Endodermal cell (in vitro differentiated cells): ENCODE results near the gene LARGE1. TPM values are rescaled to one million over a fixed set of nuclear protein-coding genes. Genes with fewer than 3 reads are reported as not detected.
A peak's percentile ranks its signal among the peaks of the same experiment; 100 is the strongest.

Experiments
- DNase-seq: peaks from one replicate; pipeline ENCODE4 v3.0.0-alpha.2; 2017
- H3K27ac ChIP-seq: 2 replicates; pipeline ENCODE4 v1.5.1; 2013; ENCODE audit warnings: mild to moderate bottlenecking, low read depth, low read length, moderate library complexity
- H3K27me3 ChIP-seq: 2 replicates; pipeline ENCODE4 v1.6.1; 2013; ENCODE audit warnings: mild to moderate bottlenecking, low read length, moderate library complexity; ENCODE audit not compliant: insufficient read depth, control insufficient read depth, poor library complexity, severe bottlenecking
- H3K36me3 ChIP-seq: 2 replicates; pipeline ENCODE4 v1.7.0; 2013; ENCODE audit warnings: mild to moderate bottlenecking, low read length, moderate library complexity; ENCODE audit not compliant: control insufficient read depth, insufficient read depth
- H3K4me1 ChIP-seq: one replicate; pipeline ENCODE4 v1.7.0; 2013; ENCODE audit warnings: low read length; ENCODE audit not compliant: control insufficient read depth, insufficient read depth
- H3K4me3 ChIP-seq: 2 replicates; pipeline ENCODE4 v1.5.1; 2013; ENCODE audit warnings: mild to moderate bottlenecking, low read length, moderate library complexity
- H3K9ac ChIP-seq: 2 replicates; pipeline ENCODE4 v1.6.1; 2013; ENCODE audit warnings: mild to moderate bottlenecking, low read length, moderate library complexity; ENCODE audit not compliant: poor library complexity, severe bottlenecking; ENCODE audit errors: extremely low read depth
- H3K9me3 ChIP-seq: 2 replicates; pipeline ENCODE4 v1.6.1; 2013; ENCODE audit warnings: mild to moderate bottlenecking, low read length, moderate library complexity; ENCODE audit not compliant: control insufficient read depth
- H3K27ac Mint-ChIP-seq: 2 replicates; pipeline ENCODE4 v1.8.0; 2020; ENCODE audit warnings: mixed read lengths
- H3K27me3 Mint-ChIP-seq: 2 replicates; pipeline ENCODE4 v1.8.0; 2021; ENCODE audit warnings: mild to moderate bottlenecking, mixed read lengths; ENCODE audit not compliant: insufficient read depth
- H3K36me3 Mint-ChIP-seq: 2 replicates; pipeline ENCODE4 v1.8.0; 2020; ENCODE audit warnings: low read depth, mixed read lengths
- H3K4me1 Mint-ChIP-seq: 2 replicates; pipeline ENCODE4 v1.8.0; 2020; ENCODE audit warnings: mixed read lengths
- H3K4me3 Mint-ChIP-seq: 2 replicates; pipeline ENCODE4 v1.8.0; 2020; ENCODE audit warnings: mild to moderate bottlenecking, moderate library complexity, mixed read lengths
- H3K9me3 Mint-ChIP-seq: 2 replicates; pipeline ENCODE4 v1.8.0; 2020; ENCODE audit warnings: mild to moderate bottlenecking, mixed read lengths
- WGBS, 2 experiments: methylation state at CpG; one replicate each; pipeline versions ENCODE4 v1.1.5 to v1.1.7; 2013; ENCODE audit warnings: missing lambda C conversion rate in 2 of 2, mixed read lengths in 1 of 2; ENCODE audit not compliant: insufficient coverage in 1 of 2, insufficient read length in 1 of 2; 5-methylcytosine and 5-hydroxymethylcytosine counted together
- total RNA-seq, 2 donors: library from RNA; stranded (reverse); fragmentation: NEBNext Ultra II Directional in 1 of 2; extraction: Animal tissue kit (Norgen Biotek cat#: 25700) in 1 of 2; gene quantifications; 2 replicates in 1 of 2; 3 replicates in 1 of 2; pipeline ENCODE4 v1.2.1, GENCODE V29; 2021
- TF ChIP-seq, protein P1 (sequence below): fragments of 200-600 bp; sonication (generic); conservative IDR thresholded peaks from 2 replicates; pipeline ENCODE4 v1.5.0; 2021; ENCODE audit warnings: antibody characterized with exemption, mild to moderate bottlenecking

Gene LARGE1
- total RNA-seq, 2 donors from 2014 or later: 17.5 to 24.3 TPM

DNA sequence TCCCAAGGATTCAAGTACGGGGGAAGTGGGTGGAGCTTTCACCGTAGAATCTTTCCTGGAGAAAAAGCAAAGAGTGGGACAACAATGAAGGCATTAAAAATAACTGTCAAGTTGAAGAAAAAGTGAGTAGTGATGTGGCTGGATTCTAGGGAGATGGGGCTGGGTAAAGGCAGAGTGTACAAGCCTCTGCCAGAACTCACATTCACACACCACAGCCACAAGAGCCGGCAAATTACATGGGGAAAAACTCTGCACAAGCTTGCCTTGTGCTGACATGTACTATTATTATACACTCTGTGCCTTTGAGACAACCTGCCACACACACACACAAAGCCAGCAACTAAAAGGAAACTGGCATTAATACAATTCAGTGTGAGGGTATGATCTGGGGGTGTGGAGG lies 182.6 kb downstream of the LARGE1 start:
- Histone ChIP-seq H3K9me3 (peaks cover 11% of the 10 kb centered on the region), H3K27ac (peak overlapping the region; percentile 44), H3K9ac (no peak overlapping the region), H3K4me1 (peaks cover 14% of the 10 kb centered on the region), H3K4me3 (no peak overlapping the region), H3K27me3 (no peaks in the 10 kb centered on the region), H3K36me3 (peaks cover 5% of the 10 kb centered on the region)
- TF ChIP-seq, protein P1, sequence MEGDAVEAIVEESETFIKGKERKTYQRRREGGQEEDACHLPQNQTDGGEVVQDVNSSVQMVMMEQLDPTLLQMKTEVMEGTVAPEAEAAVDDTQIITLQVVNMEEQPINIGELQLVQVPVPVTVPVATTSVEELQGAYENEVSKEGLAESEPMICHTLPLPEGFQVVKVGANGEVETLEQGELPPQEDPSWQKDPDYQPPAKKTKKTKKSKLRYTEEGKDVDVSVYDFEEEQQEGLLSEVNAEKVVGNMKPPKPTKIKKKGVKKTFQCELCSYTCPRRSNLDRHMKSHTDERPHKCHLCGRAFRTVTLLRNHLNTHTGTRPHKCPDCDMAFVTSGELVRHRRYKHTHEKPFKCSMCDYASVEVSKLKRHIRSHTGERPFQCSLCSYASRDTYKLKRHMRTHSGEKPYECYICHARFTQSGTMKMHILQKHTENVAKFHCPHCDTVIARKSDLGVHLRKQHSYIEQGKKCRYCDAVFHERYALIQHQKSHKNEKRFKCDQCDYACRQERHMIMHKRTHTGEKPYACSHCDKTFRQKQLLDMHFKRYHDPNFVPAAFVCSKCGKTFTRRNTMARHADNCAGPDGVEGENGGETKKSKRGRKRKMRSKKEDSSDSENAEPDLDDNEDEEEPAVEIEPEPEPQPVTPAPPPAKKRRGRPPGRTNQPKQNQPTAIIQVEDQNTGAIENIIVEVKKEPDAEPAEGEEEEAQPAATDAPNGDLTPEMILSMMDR: no peak
- peaks cover 16% of the 10 kb centered on the region for H3K9me3 Mint-ChIP-seq
- DNase-seq: no peak
- peaks cover 1% of the 10 kb centered on the region for H3K27me3 Mint-ChIP-seq
- no peak overlapping the region for H3K4me3 Mint-ChIP-seq
- H3K4me1 Mint-ChIP-seq: peaks cover 20% of the 10 kb centered on the region
- peak overlapping the region; percentile 8 for H3K27ac Mint-ChIP-seq
- WGBS, 2 experiments: 50 to 80% methylated on average over 1 to 3 of the region's 3 CpGs
- no peaks in the 10 kb centered on the region for H3K36me3 Mint-ChIP-seq

DNA sequence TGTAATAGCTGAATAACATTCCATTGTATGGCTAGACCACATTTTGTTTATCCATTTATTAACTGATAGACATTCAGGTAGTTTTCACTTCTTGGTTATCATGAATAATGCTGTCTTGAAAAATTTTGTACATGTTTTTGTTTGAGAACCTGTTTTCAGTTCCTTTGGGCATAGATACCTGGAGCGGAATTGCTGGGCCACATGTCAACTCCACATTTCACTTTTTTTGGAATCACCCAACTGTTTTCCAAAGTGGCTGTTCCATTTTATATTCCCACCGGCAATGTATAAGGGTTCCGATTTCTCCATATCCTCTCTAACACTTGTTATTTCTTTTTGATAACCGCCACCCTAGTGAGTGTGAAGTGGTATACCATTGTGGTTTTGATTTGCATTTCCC lies 184.3 kb downstream of the LARGE1 start:
- peaks cover 11% of the 10 kb centered on the region for H3K9me3 ChIP-seq
- H3K4me3 ChIP-seq: peak overlapping the region; percentile 8
- no peaks in the 10 kb centered on the region for H3K27me3 ChIP-seq
- TF ChIP-seq, protein P1: no peak
- Mint-ChIP-seq H3K27ac (no peak overlapping the region), H3K4me3 (no peak overlapping the region), H3K27me3 (no peaks in the 10 kb centered on the region), H3K36me3 (no peaks in the 10 kb centered on the region), H3K4me1 (peaks cover 20% of the 10 kb centered on the region), H3K9me3 (peaks cover 16% of the 10 kb centered on the region)
- 93 to 100% methylated on average over 2 to 4 of the region's 4 CpGs for WGBS, 2 experiments
- no peak for DNase-seq
- peaks cover 14% of the 10 kb centered on the region for H3K4me1 ChIP-seq
- H3K27ac ChIP-seq: no peak overlapping the region
- H3K9ac ChIP-seq: no peak overlapping the region
- peaks cover 5% of the 10 kb centered on the region for H3K36me3 ChIP-seq

DNA sequence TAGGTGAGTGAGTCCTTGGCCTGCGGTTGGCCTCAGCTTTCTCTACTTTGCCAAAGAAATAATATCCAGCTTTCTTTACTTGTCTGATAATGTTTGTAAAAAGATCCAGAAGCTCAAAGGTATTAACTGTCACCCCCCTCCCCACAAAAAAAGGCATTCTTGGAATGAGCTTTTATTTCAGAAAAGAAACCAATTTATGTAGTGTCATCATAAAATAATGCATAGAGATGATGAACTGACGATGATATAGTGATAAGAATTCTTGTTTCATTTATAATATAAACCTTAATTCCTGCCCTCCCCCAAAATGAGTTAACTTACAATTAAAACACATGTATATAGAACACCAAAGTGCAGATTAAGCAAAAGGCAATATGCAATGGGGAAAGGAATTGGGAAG lies 191.4 kb downstream of the LARGE1 start:
- no peaks in the 10 kb centered on the region for H3K36me3 Mint-ChIP-seq
- peaks cover 5% of the 10 kb centered on the region for H3K4me1 Mint-ChIP-seq

More for the DNA sequence above, 191.4 kb downstream of the LARGE1 start:
- H3K4me3 ChIP-seq: no peak overlapping the region
- H3K9ac ChIP-seq: no peak overlapping the region
- Mint-ChIP-seq H3K27me3 (no peaks in the 10 kb centered on the region), H3K4me3 (no peak overlapping the region), H3K27ac (no peak overlapping the region), H3K9me3 (no peaks in the 10 kb centered on the region)
- no peak overlapping the region for H3K27ac ChIP-seq
- TF ChIP-seq, protein P1: no peak
- no peaks in the 10 kb centered on the region for H3K9me3 ChIP-seq
- DNase-seq: no peak
- H3K4me1 ChIP-seq: peaks cover 4% of the 10 kb centered on the region
- no peaks in the 10 kb centered on the region for H3K36me3 ChIP-seq
- no CpG with 5 or more reads among the region's 2 CpGs for WGBS, 2 experiments
- H3K27me3 ChIP-seq: no peaks in the 10 kb centered on the region
